NCI-H2227 (cell line): ENCODE data around the gene ACOXL.
"Not testable (repeated sequence)": the region's sequence is repeated elsewhere in the genome, so short reads cannot be mapped to it uniquely, and the experiment has no call there.

ENCODE experiments used
- DNase-seq: peaks from one replicate; lab custom pipeline; 2025; ENCODE audit not compliant: unreplicated experiment; lab: John Stamatoyannopoulos, UW

ACOXL gene

DNA sequence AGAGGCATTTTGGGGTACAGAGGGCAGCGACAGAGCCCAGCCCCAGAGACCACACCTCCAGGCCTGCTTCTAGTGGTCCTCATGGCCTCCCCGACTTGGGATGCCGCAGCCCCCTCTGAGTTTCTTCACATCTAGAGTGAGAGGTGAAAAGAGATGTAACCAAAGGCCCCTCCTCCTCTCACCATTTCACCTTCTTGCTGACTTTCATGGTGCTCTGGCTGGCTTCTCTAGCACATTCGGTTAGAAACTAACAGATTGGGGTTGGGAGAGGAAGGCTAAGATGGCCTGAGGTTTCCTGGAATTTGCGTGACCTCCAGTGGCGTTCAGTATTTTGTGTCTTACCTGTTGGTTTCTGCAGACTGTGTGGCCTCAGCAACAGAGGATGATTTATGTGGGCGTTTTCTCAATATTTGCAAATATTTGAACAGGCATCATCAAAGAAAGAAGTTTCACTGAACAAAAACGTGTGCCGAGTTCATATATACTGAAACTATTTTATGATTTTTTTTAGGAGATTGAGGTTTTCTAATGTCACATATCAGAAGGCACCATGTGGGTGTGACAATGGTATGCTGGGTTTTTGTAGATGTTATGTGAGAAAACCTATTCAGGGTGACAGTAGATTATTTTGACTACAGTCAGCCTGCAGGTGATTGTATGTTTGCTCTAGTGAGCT is 318.5 kb downstream of the ACOXL start:
- no peak for DNase-seq

DNA sequence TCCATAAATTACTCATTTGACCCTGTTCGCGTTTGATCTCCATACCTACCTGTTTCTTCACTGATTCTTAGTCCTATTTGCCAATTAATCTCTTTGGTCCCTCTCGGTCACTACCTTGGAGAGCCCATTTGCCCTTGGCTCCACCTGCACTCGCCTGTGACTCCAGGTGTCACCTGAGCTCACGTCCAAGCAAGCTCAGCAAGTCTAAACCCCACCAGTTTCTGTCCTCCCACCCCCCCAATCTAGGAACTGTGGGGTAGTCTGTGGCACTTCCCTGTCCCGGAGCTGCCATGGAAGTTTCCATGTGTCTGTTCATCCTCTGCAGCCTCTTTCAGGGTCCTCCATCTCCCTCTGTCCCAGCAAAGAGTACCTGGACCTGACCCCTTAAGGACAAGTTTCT is 320.2 kb downstream of the ACOXL start:
- no peak for DNase-seq

DNA sequence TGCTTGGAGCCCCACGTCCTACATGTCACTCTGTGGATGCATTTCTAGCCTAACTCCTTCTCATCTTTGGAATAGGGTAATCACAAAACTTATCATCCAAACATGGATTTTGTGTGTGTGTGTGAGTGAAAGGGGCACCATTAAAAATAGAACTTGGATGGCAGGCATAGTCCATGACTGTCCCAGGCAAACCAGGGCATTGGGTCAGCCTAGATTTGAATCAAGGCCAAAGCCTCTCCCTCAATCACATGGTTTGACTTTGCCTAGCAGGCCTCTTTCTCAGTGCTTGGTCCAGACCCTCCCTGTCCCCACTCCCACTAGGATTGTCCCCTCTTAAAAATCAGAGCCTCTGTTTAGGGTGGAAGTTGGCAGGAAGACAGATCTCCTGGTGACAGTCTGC is 320.9 kb downstream of the ACOXL start:
- DNase-seq = no peak

DNA sequence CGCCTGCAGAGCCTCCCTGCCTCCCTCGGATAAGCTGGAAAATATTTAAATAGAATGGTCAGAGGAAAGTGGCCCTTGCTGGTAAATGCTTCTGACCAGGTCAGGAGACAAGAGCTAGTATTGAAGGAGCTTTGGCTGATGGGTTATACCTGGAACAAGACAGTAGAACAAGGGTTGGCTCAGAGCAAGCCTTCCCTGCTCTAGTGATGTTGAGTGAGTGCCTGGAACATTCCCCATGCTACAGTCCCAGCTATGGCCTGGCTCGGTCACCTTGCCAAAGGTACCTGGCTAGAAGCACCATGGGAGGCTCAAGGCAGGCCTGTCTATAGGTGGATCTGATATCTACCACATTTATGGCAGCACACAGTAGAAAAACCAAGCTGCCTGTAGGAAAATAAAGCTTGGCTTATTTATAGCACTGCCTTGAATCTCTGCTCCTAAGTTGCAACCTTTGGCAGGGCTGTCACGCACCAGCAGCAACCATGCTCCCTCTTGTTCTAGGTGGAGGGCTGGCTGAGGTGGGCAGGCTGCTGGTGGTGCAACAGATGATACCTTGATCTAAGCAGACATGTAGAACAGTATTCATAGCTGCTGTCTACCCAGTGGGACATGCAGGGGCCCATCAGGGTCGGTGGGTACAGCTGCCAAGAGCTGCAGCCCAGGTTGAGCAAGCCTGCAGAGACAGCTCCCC is 321.6 kb downstream of the ACOXL start:
- DNase-seq = no peak

DNA sequence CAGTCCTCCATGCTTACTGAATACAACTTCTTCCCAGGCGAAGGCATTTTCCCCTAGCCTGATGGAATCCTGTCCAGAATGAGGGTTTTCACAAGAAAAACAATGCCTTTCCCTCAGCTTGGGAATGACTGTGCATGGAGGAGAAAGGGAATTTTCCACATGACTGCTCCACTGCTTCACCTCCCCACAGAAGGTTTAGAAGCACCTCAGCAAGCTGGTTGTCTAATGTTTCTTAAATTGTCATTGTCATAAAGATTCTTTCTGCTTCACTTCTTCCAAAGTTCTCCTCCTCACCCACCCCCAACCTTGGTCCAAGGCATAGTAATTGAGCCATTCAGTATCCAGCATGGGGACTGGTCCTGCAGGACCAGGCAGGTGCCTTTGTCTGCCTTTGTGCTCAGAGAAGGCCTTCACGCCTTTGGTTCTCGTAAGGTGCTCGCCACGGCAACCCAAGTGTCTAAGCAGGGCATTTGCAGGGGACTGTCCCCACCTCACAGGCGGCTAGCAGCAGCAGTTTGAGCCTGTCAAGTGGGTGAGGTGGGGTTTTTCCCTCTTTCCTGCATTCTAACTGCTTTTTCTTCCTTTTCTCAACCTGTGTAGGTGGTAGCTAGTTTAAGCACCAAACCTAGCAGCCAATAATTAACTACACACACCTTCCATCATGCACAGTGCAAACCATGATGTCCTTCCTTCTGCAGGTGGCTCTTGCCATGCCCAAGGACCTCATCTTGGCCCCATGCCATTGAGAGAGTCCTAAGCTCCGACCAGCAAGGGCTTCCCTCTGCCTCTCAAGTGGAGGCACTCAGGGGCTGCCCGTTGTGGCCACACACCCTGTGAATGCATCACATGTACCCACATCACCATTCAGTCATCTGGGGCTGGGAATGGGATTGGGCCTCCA is 322.7 kb downstream of the ACOXL start:
- no peak for DNase-seq

DNA sequence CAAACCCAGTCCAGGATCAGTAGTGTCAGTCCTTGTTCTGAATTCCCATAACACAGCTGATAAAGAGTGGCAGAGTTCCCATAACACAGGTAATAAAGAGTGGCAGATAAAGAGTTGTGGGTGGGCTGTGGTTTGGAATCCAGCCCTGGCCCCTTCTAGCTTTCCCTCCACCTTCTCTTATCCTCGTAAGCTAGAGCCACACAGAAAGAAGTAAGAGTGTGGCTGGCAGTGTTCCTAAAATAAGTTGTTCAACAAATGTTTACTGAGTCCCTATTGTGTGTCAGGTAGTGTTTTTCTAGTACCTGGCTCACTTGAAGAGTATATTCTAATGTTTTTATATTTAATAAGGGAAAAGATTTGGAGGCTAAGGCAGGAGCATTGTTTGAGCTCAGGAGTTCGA is 323.4 kb downstream of the ACOXL start:
- DNase-seq = no peak

DNA sequence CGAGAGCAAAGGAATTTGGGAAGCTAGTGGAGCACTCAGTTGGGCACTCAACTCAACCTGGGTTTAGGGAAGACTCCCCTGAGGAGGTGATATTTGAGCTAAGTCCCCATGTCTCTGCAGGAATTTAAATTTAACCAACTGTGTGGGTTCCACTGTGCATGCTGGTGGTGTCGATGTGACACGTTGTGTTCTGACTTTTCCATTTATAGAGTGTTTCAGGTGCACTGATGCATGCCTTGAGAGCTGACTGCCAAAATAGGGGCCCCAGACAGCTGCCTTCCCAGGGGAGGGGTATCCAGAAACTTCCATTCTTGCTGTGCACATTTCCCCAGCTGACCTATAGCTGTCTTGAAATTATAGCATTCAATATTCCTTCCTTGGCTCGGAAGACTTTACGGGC is 324.7 kb downstream of the ACOXL start:
- no peak for DNase-seq

DNA sequence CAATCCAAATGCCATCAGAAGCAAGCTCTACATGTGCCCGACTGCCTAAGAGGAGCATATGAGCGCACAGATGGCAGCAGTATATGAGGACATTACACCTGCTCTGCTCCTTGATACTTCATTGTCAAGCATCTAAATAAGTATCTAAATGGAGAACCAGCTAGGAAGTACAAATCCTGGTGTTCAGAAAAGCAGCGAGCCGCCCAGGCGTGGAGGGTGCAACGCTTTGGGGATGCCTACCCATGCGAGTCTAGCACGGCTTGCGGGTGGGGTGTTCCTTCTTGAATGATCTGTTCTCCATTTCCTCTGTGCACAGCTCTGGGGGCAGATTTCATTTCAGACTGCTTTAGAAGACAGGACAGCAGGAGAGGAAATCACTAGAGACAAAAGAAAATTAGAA is 325.3 kb downstream of the ACOXL start:
- no peak for DNase-seq

DNA sequence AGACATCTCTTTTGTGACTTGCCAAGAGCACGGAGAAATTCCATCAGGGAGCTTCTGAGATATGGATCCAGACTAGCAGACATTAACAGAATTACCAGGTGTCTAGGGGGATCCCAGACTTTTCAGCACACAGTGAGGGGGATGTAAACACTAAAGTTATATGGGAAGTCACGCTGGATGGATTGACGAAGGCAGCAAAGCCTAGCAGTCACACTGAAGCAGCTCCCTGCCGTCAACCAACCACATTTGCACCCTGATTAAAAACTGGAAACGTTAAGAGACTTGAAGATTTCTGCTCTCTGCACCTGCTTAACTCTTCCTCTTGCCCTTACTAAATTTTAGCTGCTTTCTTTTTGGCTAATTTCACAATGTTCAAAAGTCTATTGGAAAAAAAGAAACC is 325.9 kb downstream of the ACOXL start:
- no peak for DNase-seq

DNA sequence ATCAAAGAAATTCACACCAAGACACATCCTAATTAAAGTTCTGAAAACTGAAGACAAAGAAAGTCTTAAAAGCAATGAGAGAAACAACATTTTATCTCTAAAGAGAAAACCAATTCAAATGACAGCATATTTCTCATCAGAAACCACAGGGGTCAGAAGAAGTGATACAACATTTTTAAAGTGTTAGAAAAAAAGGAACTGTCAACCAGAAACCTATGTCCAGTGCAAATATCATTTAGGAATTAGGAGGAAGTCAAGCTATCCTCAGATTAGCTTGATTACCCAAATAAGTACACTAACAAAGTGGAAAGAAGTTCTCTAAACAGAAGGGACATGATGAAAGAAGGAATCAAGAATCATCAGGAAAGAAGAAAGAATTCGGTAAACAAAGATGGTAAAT is 328.8 kb downstream of the ACOXL start:
- no peak for DNase-seq

DNA sequence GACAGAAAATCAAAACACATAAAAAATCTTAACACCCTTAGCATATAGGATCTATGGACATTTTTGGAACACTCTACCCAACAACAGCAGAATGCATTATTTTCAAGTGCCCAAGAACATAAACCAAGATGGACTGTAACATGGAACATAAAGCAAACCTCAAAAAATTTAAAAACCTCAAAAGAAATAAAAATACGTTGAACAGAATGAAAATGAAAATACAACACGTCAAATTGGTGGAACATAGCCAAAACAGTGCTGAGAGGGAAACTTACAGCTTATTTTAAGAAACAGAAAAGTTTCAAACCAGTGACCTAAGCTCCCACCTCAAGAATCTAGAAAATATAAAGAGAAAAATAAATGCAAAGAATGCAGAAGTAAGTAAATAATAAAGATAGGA is 330.0 kb downstream of the ACOXL start:
- DNase-seq = no peak

DNA sequence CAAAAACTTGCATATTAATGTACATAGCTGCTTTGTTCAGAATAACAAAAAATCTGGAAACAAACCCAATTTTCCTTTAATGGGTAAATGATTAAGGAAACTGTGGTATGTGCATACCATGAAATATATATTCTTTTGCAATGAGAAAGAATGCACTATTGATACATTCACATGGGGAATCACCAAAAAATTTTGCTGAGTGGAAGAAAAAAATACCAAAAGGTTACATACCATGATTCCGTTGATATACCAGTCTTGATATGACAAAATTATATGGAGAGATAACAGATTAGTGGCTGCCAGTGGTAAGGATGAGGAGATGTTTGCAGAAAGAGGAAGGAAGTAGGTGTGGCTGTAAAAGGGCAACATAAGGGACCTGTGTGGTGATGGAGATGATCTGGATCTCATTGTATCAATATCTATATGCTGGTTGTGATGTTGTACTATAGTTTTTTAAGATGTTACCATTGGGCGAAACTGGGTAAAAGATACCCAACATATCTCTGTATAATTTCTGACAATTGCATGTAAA is 333.8 kb downstream of the ACOXL start:
- DNase-seq = no peak

DNA sequence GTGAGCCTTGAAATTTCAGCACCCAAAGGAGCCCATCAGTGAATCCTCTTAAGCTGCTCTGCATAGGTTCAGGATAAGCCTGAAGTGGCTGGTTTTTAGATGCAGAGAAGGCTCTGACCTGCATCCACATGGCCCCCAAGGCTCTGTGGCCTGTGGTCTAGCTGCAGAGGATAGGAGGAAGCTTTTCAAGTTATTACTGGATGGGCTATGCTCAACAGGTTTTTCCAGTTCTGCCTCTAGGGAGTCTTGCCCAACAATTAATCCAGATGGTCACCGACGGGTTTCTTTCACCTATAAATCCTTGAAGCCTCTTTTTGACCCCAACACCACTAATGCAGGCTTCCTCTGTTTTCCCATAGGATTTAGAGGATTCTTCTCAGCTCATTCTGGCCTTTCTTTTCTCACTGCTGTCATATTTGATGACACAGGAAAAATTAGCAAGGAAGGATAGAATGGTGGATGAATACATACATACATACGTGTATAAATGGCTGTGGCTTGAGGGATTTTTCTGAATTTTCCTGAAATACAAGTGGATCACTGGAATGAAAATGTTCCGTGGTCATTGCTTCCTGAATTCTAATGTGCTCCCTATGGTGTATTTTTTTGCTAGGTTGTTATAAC is 336.2 kb downstream of the ACOXL start:
- DNase-seq = no peak

DNA sequence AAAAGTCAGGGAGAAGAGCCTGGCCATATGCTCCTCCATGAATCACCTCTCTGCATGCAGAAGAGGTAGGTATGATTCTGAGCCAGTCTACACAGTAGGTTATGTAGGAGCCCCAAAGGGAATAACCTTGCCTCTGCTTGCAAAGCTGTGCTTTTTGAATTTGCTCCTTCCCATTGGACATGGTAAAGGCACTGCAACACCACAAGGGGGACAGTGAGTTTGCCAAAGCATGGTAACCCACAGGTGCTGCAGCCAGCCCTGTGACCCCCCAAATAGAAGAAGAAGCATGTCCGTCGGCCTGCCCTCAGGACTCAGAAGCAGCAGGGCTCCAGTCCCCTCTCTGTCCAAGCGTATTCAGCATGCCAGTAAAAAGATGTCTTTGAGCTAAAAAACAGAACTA is 337.3 kb downstream of the ACOXL start:
- DNase-seq = no peak

DNA sequence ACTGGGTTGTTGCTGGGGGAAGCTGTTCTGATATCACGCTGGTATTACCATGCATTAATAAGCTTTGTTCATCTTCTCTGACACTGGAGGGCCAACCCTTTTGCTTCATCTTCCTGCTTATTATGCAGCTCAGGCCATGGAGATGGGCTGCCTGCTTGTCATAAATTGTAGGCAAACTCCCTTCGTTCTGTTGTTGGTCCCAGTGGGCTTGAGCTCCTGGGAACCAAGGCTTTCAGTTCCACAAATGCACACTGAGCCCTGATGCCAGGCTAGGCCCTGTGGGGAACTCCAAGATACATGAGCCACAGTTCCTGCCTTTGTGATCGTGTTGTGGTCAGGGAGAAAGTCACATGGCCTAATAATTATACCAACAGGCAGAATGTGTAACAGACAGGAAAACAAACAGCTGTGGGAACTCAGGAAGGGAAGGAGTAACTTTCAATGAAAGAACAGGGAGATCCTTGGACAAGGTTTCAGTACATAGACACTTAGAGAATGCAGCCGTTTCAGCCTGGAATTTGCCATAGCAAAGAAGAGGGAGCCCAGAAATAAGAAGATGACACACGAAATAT is 339.3 kb downstream of the ACOXL start:
- DNase-seq = no peak

DNA sequence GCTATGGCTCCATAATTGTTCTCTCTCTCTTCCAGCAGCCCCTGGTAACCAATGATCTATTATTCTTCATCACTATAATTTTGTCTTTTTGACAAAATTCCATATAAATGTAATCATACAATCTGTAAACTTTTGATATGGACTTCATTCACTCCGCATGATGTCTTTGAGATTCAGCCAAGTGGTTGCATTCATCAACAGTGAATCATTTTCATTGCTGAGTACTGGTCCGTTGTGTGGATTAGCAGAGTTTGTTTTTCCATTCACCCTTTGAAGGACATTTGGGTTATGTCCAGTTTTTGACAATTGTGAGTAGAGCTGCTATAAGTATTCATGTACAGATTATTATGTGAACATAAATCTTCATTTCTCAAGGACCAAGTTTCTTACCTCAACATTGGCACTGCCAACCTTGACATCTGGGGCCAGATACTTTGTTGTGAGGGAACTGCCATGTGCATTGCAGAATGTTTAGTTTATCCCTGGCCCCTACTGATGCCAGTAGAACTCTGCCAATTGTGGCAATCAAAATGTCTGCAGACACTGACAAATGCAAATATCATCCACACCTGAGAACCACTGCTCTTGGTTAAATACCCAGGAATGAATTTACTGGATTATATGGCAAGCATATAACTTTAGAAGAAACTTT is 340.0 kb downstream of the ACOXL start:
- no peak for DNase-seq

DNA sequence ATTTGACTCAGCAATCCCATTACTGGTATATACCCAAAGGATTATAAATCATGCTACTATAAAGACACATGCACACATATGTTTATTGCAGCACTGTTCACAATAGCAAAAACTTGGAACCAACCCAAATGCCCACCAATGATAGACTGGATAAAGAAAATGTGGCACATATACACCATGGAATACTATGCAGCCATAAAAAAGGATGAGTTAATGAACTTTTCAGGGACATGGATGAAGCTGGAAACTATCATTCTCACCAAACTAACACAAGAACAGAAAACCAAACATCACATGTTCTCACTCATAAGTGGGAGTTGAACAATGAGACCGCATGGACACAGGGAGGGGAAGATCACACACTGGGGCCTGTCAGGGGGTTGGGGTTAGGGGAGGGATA is 350.3 kb downstream of the ACOXL start:
- DNase-seq = not testable (repeated sequence)

DNA sequence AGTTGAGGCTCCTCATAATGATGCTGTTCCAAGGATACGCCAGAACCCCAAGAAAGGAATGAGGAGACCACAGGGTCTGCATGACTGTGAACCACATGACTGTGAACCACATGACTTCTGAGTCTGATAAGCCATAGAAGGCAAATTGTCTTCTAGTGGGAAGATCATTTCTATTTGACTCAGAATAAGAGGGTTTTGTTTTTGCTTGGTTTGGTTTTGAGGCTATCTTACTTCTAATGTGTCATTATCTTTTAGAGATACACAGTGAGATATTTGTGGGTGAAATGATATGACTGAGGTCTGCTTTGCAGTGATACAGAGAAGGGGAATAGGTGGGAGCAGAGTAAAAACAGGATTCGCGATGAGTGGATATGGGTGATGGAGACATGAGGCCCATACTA is 359.4 kb downstream of the ACOXL start:
- no peak for DNase-seq

DNA sequence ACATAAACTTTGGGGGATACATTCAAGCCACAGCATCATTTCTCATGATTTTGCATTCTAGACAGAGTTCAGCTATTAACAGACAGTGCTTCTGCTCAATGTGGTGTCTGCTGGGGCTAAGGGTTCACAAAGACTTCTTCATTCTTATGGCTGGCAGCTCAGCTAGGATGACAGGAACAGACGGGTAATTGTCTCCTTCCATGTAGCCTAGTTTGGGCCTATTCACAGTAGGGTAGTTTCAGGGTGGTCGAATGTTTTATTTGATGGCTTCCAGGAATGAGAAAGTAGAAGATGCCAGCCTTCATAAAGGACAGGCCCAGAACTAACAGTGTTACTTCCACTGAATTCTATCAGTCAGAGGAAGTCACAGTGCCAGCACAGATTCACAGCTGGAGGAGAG is 362.3 kb downstream of the ACOXL start:
- DNase-seq = no peak

DNA sequence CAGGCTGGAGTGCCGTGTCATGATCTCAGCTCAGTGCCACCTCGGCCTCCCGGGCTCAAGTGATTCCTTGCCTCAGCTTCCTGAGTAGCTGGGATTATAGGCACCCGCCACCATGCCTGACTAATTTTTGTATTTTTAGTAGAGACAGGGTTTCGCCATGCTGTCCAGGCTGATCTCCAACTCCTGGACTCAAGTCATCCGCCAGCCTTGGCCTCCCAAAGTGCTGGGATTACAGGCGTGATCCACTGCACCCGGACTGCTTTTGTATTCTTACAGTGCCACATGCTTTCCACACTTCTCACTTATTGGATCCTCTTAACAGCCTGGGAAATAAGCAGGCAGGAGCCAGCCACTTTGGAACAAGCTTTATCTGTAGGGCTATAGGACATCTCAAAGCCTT is 363.1 kb downstream of the ACOXL start:
- no peak for DNase-seq
